ENCODE results near the gene MSRB3.

DNA sequence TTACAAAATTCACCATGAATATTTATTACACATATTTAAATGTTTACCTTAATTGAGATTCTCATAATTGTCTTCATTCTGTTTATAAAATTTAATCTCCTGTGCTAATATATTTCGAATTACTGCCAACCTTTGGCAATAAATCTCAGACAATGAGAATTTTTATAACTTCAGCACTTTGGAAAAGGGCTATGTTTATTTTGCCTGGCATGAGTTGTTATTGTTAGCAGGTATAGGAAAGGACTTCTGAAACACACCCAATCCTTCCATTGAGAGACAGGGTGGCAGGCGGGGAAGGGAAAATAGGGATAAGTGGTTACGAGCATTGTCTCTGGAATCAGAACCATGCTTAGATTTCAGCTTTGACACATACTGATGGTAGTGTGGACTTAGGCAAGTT lies 12.1 kb upstream of the MSRB3 start:
- TF ChIP-seq, protein P1, sequence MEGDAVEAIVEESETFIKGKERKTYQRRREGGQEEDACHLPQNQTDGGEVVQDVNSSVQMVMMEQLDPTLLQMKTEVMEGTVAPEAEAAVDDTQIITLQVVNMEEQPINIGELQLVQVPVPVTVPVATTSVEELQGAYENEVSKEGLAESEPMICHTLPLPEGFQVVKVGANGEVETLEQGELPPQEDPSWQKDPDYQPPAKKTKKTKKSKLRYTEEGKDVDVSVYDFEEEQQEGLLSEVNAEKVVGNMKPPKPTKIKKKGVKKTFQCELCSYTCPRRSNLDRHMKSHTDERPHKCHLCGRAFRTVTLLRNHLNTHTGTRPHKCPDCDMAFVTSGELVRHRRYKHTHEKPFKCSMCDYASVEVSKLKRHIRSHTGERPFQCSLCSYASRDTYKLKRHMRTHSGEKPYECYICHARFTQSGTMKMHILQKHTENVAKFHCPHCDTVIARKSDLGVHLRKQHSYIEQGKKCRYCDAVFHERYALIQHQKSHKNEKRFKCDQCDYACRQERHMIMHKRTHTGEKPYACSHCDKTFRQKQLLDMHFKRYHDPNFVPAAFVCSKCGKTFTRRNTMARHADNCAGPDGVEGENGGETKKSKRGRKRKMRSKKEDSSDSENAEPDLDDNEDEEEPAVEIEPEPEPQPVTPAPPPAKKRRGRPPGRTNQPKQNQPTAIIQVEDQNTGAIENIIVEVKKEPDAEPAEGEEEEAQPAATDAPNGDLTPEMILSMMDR (IDR thresholded peaks at IDR 0.05; ENCODE audit: low read depth, low read length): no peak
- TF ChIP-seq EZH2phosphoT487 (IDR thresholded peaks at IDR 0.05; ENCODE audit: low read depth): no peak
